K562 (cell line): ENCODE results near the gene F13A1. TPM values are rescaled to one million over a fixed set of nuclear protein-coding genes. Genes with fewer than 3 reads are reported as not detected.

Source experiments
- IFI16 ChIP-seq: fragments of 250-450 bp; sonication (Bioruptor Pico); IDR thresholded peaks from 2 replicates; pipeline ENCODE4 v2.1.2; 2022; ENCODE audit warnings: mild to moderate bottlenecking, inconsistent platforms
- ZFPM2 ChIP-seq: fragments of 250-450 bp; sonication (Bioruptor Pico); IDR thresholded peaks from 2 replicates; pipeline ENCODE4 v1.5.1; 2022; ENCODE audit warnings: mild to moderate bottlenecking
- ZNF12 ChIP-seq: sonication (generic); formaldehyde crosslinking; IDR thresholded peaks from 2 replicates; pipeline ENCODE4 v1.4.0; 2020; ENCODE audit warnings: mild to moderate bottlenecking, missing genetic modification reagents
- ZNF408 ChIP-seq: fragments of 250-450 bp; sonication (Bioruptor Pico); IDR thresholded peaks from 2 replicates; pipeline ENCODE4 v1.4.0; 2020; ENCODE audit warnings: low read depth, mild to moderate bottlenecking, moderate library complexity
- ZNF76 ChIP-seq: fragments of 250-450 bp; sonication (Bioruptor Pico); IDR thresholded peaks from 2 replicates; pipeline ENCODE4 v1.4.0; 2020; ENCODE audit warnings: mild to moderate bottlenecking, moderate library complexity, borderline replicate concordance
- polyA plus RNA-seq, 8 experiments: library from polyadenylated mRNA; depleted of rRNA in 4 of 8; stranded (reverse) in 5 of 8; unstranded in 3 of 8; fragments of >200 nt; fragmentation: Nextera tagmentation in 2 of 8; fragmentation: Illumina TruSeq in 1 of 8; extraction: Ambion mirVana in 2 of 8; extraction: Trizol in 1 of 8; gene quantifications; 2 replicates each; pipeline versions ENCODE4 v1.2.1 to v1.2.3, GENCODE V29; 2011 to 2014; ENCODE audit warnings: inconsistent platforms in 1 of 8, missing spikeins in 1 of 8
- total RNA-seq, 7 experiments: library from RNA; depleted of rRNA in 6 of 7; stranded (reverse); fragments of >200 nt in 6 of 7; fragmentation: Illumina TruSeq in 2 of 7; extraction: Trizol in 2 of 7; gene quantifications; 2 replicates each; pipeline versions ENCODE4 v1.2.1 to v1.2.3, GENCODE V29; 2011 to 2021; ENCODE audit warnings: low replicate concordance in 1 of 7
- TF ChIP-seq, protein P1 (sequence below): fragments of 200-600 bp; sonication (generic); IDR thresholded peaks from one replicate; pipeline ENCODE4 v1.6.1; 2012; ENCODE audit warnings: mild to moderate bottlenecking, low read depth, low read length, inconsistent platforms
- TF ChIP-seq, protein P2 (sequence below), 2 experiments: fragments of 200-800 bp in 1 of 2; sonication (Bioruptor generic) in 1 of 2; sonication (generic) in 1 of 2; formaldehyde crosslinking in 1 of 2; IDR thresholded peaks in 1 of 2; conservative IDR thresholded peaks in 1 of 2; 2 replicates each; pipeline versions ENCODE4 v1.5.0 to v1.6.1; 2016 to 2020; ENCODE audit warnings: missing compliant biosample characterization in 1 of 2, missing genetic modification characterization in 1 of 2, missing genetic modification reagents in 1 of 2

F13A1 gene
- total and polyA plus RNA-seq, 9 of the 15 experiments (the other 6 are each of a cell fraction or from before 2014, with no cell fraction given), result 0.33 TPM; not detected in 8

- TF ChIP-seq, protein P1, sequence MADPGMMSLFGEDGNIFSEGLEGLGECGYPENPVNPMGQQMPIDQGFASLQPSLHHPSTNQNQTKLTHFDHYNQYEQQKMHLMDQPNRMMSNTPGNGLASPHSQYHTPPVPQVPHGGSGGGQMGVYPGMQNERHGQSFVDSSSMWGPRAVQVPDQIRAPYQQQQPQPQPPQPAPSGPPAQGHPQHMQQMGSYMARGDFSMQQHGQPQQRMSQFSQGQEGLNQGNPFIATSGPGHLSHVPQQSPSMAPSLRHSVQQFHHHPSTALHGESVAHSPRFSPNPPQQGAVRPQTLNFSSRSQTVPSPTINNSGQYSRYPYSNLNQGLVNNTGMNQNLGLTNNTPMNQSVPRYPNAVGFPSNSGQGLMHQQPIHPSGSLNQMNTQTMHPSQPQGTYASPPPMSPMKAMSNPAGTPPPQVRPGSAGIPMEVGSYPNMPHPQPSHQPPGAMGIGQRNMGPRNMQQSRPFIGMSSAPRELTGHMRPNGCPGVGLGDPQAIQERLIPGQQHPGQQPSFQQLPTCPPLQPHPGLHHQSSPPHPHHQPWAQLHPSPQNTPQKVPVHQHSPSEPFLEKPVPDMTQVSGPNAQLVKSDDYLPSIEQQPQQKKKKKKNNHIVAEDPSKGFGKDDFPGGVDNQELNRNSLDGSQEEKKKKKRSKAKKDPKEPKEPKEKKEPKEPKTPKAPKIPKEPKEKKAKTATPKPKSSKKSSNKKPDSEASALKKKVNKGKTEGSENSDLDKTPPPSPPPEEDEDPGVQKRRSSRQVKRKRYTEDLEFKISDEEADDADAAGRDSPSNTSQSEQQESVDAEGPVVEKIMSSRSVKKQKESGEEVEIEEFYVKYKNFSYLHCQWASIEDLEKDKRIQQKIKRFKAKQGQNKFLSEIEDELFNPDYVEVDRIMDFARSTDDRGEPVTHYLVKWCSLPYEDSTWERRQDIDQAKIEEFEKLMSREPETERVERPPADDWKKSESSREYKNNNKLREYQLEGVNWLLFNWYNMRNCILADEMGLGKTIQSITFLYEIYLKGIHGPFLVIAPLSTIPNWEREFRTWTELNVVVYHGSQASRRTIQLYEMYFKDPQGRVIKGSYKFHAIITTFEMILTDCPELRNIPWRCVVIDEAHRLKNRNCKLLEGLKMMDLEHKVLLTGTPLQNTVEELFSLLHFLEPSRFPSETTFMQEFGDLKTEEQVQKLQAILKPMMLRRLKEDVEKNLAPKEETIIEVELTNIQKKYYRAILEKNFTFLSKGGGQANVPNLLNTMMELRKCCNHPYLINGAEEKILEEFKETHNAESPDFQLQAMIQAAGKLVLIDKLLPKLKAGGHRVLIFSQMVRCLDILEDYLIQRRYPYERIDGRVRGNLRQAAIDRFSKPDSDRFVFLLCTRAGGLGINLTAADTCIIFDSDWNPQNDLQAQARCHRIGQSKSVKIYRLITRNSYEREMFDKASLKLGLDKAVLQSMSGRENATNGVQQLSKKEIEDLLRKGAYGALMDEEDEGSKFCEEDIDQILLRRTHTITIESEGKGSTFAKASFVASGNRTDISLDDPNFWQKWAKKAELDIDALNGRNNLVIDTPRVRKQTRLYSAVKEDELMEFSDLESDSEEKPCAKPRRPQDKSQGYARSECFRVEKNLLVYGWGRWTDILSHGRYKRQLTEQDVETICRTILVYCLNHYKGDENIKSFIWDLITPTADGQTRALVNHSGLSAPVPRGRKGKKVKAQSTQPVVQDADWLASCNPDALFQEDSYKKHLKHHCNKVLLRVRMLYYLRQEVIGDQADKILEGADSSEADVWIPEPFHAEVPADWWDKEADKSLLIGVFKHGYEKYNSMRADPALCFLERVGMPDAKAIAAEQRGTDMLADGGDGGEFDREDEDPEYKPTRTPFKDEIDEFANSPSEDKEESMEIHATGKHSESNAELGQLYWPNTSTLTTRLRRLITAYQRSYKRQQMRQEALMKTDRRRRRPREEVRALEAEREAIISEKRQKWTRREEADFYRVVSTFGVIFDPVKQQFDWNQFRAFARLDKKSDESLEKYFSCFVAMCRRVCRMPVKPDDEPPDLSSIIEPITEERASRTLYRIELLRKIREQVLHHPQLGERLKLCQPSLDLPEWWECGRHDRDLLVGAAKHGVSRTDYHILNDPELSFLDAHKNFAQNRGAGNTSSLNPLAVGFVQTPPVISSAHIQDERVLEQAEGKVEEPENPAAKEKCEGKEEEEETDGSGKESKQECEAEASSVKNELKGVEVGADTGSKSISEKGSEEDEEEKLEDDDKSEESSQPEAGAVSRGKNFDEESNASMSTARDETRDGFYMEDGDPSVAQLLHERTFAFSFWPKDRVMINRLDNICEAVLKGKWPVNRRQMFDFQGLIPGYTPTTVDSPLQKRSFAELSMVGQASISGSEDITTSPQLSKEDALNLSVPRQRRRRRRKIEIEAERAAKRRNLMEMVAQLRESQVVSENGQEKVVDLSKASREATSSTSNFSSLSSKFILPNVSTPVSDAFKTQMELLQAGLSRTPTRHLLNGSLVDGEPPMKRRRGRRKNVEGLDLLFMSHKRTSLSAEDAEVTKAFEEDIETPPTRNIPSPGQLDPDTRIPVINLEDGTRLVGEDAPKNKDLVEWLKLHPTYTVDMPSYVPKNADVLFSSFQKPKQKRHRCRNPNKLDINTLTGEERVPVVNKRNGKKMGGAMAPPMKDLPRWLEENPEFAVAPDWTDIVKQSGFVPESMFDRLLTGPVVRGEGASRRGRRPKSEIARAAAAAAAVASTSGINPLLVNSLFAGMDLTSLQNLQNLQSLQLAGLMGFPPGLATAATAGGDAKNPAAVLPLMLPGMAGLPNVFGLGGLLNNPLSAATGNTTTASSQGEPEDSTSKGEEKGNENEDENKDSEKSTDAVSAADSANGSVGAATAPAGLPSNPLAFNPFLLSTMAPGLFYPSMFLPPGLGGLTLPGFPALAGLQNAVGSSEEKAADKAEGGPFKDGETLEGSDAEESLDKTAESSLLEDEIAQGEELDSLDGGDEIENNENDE, result no peak
- TF ChIP-seq ZNF12 (CRISPR knock-in tag) (no peak), IFI16 (CRISPR knock-in tag) (no peak), ZNF76 (no peak), ZNF408 (CRISPR knock-in tag) (no peak), ZFPM2 (CRISPR knock-in tag) (no peak)
- TF ChIP-seq, protein P2, sequence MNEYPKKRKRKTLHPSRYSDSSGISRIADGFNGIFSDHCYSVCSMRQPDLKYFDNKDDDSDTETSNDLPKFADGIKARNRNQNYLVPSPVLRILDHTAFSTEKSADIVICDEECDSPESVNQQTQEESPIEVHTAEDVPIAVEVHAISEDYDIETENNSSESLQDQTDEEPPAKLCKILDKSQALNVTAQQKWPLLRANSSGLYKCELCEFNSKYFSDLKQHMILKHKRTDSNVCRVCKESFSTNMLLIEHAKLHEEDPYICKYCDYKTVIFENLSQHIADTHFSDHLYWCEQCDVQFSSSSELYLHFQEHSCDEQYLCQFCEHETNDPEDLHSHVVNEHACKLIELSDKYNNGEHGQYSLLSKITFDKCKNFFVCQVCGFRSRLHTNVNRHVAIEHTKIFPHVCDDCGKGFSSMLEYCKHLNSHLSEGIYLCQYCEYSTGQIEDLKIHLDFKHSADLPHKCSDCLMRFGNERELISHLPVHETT (CRISPR knock-in tag; conservative IDR thresholded peaks at IDR 0.05 in 1 of 2, IDR thresholded peaks at IDR 0.05 in 1 of 2), result no peak
Observed at GRCh38 chr6:6154335-6154734, 166.1 kb downstream of the F13A1 start (continued).
